GM13976 (cell line): ENCODE data around the gene PTGS2.
"Not testable (repeated sequence)": the region's sequence is repeated elsewhere in the genome, so short reads cannot be mapped to it uniquely, and the experiment has no call there.

Experiments
- DNase-seq: peaks from one replicate; pipeline ENCODE4 v3.0.0; 2012; ENCODE audit warnings: low spot score
- in situ Hi-C: fragments of 300-500 bp; cut with MboI; formaldehyde crosslinking; loops from one replicate; pipeline ENCODE4 v1.12.0; 2022; ENCODE audit warnings: low sequenced_read_pairs, mixed read lengths, inconsistent platforms; ENCODE audit not compliant: unreplicated experiment
- TF ChIP-seq, protein P1 (sequence below): IDR thresholded peaks from 2 replicates; pipeline ENCODE4 v1.5.1; 2012; ENCODE audit warnings: borderline replicate concordance, mild to moderate bottlenecking; ENCODE audit not compliant: insufficient read depth; ENCODE audit errors: extremely low read depth, missing control alignments, control extremely low read depth

PTGS2 gene

DNA sequence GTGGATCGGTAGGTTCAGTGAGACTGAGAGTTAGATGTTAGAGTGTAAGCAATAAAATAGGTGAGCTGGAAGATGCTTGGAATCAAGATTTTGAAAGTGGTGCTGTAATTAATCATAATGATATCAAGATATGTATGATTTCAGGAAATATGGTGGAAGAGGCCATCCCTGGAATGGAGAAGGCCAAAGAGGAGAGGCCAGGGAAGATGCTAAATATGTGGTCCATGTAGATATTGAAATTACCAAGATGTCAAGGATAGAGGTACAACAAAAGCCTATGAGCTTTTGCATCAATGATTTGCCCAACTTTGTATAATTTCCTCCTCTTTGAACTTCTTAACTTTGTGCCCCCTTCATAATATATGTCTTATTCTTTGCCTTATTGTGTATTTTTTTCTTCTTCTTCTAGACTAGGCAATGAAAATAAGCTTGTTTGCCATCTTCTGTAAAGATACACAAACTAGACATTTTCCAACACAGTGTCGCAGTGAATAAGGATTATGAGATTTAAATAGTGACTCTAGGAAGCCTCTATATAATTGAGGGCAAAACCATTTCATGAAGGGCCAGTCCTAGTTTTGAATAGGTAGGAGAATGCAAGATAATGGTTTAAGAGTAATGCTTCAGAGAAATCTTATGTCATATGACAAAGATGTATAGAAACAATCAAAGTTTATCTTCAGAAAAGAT lies 8.9 kb downstream of the PTGS2 start:
- TF ChIP-seq, protein P1, sequence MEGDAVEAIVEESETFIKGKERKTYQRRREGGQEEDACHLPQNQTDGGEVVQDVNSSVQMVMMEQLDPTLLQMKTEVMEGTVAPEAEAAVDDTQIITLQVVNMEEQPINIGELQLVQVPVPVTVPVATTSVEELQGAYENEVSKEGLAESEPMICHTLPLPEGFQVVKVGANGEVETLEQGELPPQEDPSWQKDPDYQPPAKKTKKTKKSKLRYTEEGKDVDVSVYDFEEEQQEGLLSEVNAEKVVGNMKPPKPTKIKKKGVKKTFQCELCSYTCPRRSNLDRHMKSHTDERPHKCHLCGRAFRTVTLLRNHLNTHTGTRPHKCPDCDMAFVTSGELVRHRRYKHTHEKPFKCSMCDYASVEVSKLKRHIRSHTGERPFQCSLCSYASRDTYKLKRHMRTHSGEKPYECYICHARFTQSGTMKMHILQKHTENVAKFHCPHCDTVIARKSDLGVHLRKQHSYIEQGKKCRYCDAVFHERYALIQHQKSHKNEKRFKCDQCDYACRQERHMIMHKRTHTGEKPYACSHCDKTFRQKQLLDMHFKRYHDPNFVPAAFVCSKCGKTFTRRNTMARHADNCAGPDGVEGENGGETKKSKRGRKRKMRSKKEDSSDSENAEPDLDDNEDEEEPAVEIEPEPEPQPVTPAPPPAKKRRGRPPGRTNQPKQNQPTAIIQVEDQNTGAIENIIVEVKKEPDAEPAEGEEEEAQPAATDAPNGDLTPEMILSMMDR = no peak
- DNase-seq = no peak
- in situ Hi-C loops = no loop called here

- TF ChIP-seq, protein P1 = no peak
- in situ Hi-C loops = no loop called here
- DNase-seq = no peak
Measured at GRCh38 chr1:186670297-186671135, 9.7 kb downstream of the PTGS2 start.

DNA sequence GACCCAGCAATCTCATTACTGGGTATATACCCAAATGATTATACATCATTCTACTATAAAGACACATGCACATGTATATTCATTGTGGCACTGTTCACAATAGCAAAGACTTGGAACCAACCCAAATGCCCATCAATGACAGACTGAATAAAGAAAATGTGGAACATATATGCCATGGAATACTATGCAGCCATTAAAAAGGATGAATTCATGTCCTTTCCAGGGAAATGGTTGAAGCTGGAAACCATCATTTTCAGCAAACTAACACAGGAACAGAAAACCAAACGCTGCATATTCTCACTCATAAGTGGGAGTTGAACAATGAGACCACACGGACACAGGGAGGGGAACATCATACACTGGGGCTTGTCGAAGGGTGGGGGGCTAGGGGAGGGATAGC lies 10.4 kb downstream of the PTGS2 start:
- DNase-seq, in situ Hi-C loops: not testable (repeated sequence)

- DNase-seq, in situ Hi-C loops: not testable (repeated sequence)
Measured at GRCh38 chr1:186664217-186664616, 16.0 kb downstream of the PTGS2 start.

DNA sequence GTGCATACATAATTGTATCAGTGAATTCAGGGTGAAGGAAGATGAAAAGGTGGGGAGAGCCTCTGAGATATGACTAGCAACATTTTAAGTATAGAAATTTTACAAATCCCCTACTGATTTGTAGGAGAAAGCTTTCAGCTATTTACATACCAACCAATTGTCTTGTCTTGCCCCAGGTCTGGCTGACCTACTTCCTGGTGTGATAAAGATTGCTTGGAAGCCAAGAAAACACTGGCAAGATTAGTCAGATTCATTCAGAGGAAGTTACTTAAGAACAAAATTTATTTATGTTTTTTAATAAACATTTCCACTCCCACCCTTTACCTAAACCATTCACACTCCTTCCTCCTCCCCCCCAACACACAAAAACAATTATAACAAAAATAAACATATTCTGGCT lies 17.5 kb downstream of the PTGS2 start:
- TF ChIP-seq, protein P1 = no peak
- DNase-seq = no peak
- in situ Hi-C loops = no loop called here

GRCh38 chr1:186659890-186660341 lies 20.3 kb downstream of the PTGS2 start:
- TF ChIP-seq, protein P1 = no peak
- DNase-seq = no peak
- in situ Hi-C loops = no loop called here

DNA sequence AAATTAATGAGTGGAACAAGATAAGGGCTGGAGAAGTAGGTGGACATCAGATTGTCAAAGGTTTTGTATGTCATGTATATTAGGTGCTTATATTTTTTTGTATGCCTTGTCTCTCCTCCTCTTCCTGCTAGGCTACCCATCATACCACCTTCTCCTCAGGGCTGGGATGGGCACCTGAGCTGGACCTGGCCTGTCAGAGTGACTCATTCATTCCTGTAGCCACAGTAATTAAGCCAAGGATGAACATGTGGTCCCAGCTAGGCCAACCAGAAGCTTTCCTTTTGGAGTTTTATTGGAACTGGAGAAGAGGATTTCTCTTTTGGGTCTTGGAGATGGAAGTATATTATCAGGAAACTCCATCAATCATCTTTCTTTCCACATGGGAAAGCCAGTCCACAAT lies 21.2 kb downstream of the PTGS2 start:
- DNase-seq = no peak
- in situ Hi-C loops = no loop called here
- TF ChIP-seq, protein P1 = no peak
